ENCODE results near the gene MBP.

Gene MBP

DNA sequence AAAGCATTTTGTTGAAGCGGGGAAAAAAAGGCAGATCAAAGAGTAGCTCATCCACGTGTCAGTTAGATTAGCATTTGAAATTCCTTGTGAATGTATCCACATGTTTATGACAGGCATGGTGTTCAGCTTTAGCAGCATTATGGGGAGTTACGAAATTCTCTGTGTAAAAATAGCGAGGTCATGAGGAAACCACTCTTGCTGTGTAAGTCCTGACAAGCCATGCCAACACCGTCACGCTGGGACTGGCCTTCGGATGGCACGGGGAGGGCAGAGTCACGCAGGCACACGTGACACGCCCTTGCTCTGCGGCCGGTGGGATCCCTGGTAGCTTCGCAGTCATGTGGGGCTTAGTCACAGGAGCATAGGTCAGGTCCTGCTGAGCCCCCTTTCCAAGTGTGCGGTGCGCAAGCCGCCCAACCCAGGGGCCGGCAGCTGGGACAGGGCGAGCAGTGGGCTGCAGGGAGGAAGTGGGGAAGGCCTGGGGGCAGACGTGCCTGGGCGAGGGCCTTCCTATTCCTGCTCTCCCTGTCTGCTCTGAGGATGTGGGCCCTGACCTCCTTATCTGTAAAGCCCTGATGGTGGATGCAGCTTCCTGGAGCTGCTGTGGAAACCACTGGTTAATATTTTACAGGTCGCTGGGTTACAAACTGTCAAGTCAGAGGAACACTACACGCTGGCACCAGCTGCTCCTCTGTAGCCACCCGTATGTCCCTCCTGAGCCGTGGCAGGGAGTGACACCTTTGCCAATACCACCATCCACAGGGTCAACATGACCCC, 18.0 kb downstream of the MBP start:
- DNase-seq: no peak

DNA sequence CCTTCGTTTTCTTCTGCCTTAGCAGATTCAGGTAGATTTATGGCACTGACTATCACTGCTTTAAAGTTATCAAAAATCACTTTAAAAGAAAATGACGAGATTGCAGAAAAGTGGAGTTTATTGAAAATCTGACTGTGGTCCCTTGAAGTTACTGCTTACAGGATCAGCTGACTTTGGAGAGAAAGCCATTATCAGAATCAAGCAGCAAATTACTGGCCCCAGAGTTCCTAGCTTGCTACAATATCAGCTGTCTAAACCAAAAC, 18.5 kb downstream of the MBP start:
- DNase-seq: no peak

DNA sequence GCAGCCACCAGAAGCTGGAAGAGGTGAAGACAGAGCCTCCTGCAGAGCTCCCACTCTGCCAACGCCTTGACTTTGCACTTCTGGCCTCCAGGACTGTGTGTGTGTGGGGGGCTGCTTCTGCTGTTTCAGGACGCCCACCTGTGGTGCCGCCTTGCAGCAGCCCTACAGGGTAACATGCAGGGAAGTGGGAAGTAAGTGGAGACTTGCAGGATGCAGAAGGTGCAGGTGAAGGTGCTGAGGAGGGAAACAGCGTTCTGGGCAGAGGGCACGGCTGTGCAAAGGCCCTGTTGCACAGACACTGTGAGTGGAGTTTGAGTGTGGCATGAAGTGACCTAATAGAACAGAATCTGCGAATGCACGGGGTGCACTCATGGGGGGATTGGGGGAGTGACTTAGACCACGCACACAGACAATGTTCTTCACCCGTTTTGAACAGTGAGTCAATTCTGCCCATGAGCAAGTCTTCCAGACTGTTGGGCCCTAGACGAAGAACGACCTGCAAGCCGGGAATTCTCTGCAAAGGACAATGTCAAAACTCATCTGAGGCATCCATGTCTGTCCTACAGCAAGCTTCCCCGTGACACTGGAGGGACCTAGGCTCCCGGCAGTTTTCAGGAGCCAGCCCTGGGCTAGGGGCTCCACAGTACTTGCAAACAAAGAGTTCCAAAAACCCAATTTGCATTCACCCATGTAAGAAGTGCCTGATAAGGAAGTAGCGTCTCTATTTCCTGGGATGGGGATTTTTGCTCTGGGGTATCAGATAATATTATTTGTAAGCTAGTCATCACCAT, 19.0 kb downstream of the MBP start:
- no peak for DNase-seq

DNA sequence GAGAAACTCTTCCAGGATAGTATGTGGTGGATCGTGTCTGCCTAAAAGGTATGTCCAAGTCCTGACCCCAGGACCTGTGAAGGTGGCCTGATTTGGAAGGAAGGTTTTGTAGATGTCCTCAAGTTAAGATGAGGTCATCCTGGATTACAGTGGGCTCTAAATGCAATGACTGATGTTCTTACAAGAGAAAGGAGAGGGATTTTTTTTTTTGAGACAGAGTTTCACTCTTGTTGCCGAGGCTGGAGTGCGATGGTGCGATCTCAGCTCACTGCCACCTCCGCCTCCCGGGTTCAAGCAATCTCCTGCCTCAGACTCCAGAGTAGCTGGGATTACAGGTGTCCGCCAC, 19.9 kb downstream of the MBP start:
- no peak for DNase-seq

DNA sequence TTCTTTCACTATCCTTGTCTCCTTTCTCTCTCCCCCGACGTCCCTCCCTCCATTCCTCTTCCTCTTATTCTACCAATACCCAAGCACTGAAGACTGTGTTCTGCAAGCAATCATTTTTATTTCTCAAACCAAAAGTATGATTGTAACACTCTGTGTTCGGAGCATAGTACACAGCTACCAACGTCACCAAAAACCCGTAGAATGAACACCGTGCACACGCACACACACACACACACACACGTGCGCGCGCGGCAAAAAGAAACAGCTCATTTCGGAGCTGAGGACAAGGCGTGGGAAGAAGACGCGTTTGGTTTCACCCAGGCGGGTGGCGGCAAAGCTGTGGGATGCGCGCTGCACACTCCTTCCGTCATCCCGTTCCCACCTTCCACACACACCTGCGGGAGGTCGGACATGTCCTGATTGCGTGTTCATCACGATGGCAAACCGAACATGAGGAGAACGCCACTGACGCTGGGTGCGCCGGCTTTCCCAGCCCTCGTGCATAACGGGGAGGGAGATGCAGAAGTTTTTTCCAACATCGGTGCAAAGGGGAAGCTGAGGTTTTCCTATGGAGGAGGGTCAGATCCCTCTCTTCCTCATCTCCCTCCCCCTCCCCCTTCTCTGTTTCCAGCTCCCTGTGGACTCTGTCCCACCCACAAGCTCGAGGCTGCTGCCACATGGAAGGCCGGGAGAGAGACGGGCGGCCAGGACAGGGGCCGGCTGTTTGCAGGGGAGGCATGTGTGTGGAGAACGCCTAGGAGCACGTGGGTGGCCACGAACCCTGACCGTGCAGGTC, 20.4 kb downstream of the MBP start:
- DNase-seq: no peak

DNA sequence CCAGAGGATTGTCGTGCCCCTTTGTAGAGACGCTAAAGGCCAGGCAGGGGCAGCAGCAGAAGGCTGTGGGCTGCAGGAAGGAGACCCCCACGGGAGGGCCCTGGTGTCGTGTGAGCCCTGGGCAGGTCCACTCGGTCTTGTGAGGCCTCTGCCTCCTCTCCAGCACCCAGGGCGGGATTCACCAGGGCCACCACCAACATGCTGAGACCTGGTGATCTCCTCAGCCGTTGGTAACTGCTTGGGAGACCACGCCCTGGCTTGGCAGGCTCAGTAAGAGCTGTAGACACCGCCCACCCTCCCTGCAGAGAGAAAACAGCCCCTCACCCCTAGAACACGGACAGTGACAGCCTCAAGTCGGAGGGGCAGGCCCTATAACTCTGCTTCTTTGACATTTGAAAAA, 21.1 kb downstream of the MBP start:
- DNase-seq: no peak

DNA sequence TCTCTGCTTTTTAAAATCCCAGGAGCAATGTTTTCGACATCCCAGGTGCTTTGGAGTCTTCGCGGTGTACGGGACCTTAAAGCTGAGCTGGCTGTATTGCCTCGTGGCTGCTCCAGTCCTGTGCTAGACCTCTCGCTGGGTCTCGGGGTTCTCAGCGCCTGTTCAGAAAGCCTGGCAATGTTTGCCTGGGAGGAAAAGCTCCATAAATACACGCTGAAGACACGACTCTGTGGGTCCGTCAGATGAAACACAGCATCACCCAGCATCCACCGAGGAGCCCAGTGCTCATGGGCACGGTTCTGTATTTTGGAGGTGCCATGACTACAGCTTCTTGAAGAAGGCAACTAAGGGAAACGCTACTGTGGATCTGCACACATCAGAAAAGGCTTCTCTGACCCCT, 21.6 kb downstream of the MBP start:
- DNase-seq: no peak

DNA sequence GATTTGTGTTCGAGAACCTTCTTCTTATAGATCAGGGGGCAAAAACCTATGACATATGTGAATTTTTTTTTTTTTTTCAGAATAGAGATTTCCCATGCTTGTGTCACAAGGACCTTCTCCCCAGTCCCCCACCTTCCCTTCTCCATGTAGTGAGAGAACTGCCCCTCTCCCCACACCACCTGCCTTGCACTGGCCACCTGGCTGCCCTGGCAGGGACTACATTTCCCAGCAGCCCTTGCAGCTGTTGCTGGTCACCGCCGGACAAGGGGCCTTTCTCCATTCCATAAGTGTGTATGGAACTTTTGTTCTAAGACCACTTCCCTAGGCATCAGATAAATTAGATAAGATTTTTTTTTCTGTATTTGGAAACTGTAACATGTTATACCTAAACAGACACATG, 22.2 kb downstream of the MBP start:
- no peak for DNase-seq

DNA sequence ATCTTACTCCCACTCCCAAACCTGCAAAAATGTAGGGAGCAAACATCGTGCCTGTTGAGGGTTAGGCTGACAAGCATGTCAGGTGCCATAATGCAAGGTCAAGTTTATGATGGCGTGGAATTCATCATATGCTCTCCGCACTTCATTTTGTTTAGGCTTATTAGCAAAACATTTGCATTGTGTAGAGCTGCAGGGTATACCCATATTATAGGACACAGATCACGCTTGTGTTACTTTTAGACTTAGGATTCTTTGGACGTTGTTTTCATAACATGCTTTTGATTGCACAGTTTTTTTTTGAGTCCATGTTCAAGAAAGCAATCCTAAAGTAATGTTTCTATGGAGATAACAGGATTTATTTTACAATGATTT, 22.9 kb downstream of the MBP start:
- DNase-seq: no peak

DNA sequence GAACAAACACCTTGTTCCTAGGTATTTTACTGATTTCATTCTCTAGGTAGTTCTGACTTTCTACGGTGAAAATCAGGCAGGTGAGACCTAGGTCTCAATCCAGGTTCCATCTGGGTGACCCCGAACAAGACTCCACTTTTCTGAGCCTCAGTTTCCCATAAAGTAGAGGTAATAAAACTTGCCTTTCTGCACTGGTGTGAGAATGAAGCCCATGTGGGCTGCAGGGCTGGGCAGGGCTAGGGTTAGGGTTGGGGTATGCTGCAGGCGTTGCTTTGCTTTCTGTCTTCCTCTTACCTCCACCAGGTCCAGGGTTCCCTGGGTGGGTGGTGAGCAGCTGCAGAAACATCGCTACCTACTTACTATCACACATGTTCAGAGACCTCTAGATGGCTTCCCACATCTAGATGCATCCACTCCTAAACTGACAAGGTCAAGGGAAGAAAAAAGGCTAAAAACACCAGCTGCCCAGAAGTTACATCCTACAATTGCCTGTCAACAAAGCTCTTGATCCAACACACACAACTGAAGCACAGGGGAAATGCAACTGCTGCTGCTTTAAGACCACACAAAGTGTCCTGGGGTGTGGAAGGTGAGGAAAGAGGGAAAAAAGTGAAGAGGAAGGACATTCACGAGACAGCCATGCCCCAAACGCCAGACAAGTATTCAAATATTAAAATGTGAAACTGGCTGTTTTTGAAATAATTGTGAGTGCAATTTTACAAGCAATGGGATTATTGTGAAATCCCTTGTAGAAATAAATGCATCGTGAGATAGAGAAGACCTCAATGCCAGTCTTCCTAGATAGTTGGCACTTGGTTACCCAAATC, 23.5 kb downstream of the MBP start:
- no peak for DNase-seq

DNA sequence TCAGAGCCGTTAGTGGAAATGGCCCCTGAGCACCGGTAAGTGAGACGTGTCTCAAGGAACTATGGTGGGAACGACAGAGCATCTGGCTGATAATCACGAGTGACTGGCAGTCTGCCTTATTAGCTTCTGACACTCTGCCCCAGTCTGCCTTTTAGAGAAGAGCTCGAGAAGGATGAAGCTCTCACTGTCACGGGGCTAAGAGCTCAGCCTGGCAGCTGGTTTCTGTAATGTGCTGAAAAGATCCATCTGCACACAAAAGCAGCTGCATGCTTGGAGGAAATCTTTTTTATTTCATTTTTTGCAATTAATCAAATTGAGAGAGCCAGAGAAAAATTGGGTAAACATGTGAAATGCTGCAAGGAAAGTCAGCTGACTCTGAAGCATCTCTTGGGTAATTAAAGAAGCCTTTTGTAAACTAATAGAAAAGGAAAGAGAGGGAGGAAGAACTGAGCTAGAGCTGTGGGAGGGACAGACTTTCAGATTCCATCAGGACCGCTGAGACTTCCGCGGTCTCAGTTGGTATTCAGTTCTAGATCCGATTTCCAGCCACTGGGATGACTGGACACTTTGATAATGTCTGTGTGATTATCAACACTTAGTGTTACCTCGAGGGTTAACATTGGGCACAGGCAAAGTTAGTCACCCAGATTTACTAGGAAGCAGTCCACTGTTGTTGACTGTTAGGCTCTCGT, 24.4 kb downstream of the MBP start:
- no peak for DNase-seq

DNA sequence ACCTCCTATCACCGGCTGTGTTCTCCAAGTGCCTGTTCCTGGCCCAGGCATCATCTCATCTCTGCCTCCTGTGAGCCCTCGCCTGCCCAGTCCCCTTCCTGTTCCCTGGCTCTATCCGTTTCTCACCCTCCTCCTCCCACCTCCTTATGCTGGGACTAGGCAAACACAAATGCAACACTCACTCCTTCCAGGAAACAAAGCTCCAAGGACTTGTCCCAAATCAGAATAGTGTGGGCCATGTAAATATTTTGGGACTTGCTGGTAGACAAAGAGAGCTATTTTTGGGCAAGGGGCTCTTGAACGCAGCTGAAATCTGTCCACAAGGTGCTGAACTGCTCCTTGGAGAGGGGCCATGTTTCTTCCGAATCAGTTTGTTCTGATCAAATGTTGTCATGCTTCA, 25.3 kb downstream of the MBP start:
- no peak for DNase-seq

DNA sequence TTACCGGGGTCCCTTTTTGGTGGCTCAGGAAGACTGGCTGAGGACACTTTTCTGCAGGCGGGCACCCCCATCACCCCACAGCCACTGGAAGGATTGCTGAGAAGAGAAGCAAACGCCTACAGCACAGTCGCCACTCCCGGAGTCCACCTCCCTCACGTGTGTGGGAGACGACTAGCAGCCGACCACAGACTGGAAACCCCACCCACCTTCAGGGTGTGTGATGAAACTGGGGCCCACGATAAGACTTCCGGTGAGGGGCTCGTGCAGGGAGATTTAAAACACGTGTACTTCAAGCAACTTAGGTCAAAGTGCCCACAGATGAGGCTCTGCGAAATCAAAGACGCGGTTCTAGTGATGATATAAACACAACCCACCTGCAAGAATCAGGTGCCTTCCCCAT, 26.3 kb downstream of the MBP start:
- no peak for DNase-seq

DNA sequence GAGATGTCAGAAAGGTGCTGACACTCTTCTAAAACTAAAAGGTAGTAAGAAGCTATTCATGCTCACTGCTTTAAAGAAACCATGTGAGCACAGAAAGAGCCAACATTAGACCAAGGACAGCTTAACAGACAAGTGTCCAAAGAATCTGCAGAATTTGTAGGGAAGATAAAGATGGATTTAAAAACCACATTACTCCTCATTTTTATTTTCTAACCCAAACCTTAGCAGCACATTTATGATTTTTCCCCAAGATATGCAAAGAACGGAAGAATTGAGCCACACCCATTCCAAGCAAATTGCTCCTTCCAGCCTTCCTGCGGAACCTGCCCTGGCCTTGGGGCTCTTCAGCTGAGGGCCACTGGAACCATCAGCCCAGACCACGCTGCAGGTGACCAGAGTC, 26.9 kb downstream of the MBP start:
- DNase-seq: no peak

DNA sequence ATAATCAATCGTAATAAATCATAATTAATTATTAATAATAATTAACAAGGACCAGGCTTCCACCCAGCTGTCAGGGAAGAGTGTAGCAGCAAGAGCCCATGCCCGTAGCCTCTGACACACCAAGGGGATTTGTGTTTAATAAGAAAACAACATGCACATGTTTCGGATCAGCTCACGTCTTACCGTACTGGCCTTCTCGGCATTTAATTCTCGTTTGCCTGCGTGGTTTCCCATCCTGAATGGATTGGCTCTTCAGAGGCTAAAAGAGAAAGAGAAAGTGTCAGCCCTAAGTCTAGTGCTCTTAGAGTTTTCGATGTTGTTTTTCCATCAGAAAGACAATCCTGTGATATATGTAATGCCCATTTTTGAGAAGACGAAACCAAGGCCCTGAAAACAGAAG, 27.6 kb downstream of the MBP start:
- DNase-seq: no peak

DNA sequence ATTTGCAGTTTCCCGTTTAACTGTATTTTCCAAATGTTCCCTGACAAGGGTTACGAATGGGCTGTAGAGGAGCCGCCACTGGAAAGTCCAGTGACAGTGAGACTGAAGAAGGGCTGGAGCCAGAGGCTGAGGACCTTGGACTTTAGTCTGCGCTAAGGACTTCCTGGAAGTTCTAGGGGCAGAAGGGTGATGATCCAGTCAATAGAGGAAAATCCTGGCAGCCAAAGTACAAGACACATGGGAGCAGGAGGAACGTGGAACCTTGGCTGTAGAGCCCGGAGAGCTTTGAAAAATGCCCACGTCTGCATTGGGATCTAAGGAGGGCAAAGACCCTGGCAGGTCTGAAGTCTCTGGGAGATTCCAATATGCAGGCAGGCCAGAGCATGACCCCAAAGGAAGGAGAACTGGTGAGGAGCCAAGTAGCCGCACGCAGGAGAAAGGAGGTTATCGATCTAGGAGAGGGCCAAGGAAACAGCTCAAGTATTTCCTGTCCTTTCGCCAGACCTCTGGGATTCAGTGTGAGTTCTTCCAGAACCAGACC, 28.5 kb downstream of the MBP start:
- DNase-seq: no peak

DNA sequence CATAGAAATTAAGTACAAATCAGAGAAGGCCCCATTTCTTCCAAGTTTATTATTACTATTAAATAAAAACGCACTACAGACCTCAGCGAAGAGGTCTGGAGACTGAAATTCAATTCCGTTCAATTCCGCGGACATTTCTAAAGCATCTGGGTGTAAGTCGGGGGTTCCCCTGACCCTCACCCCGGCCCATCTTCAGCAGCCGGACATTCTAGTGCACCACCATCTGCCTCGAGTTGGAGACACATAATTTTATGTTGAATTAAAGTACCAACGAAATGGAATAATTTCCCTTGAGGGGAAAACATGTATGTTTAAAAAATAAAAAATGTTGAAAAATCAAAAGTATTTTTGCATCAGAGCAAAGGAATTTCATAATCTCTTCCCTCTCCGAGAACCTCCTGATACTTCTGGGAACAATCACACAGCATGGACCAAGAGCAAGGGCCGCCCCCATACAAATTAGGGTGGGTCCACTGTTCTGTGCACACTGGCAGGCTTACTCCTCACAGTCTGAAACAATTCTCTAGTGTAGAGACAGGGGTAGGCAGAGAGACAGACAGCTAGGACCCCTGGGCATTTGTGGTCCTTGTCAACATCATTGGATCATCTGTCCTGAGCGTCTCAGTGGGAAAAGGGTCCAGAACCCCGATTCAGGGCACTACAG, 29.3 kb downstream of the MBP start:
- no peak for DNase-seq

DNA sequence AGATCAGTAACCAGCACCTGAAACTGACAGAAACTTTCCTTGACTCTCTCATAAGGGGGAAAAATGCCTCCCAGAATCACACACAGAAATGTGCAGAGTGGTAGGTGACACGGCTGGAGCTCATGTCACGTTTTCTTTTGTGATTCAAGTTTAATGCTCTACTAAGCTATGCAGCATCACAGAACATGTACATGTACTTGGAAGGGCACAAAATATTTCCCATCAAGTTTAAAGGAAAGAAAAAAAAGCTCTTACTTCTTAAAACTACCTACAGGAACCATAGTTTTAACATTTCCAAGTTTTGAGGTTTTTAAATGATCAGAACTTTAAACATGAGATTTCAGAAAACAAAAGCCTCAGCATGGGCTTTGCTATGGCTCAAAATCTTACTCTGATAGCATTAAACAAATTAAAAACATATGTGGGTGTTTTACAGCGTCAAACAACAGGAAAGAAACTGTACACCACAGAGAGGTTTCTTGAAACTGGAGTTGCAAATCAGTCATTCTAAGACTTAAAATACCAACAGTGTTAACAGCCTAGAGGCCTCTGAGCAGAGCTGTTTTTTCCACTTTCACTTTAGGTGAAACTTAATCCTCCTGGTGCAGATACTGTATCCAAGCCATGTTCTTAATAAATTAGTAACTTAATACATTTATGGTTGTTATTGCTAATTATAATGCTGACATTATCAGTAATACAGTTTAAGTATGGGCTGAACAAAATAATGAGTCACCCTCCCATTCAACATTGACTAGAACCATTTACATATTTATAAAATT, 30.1 kb downstream of the MBP start:
- DNase-seq: no peak

DNA sequence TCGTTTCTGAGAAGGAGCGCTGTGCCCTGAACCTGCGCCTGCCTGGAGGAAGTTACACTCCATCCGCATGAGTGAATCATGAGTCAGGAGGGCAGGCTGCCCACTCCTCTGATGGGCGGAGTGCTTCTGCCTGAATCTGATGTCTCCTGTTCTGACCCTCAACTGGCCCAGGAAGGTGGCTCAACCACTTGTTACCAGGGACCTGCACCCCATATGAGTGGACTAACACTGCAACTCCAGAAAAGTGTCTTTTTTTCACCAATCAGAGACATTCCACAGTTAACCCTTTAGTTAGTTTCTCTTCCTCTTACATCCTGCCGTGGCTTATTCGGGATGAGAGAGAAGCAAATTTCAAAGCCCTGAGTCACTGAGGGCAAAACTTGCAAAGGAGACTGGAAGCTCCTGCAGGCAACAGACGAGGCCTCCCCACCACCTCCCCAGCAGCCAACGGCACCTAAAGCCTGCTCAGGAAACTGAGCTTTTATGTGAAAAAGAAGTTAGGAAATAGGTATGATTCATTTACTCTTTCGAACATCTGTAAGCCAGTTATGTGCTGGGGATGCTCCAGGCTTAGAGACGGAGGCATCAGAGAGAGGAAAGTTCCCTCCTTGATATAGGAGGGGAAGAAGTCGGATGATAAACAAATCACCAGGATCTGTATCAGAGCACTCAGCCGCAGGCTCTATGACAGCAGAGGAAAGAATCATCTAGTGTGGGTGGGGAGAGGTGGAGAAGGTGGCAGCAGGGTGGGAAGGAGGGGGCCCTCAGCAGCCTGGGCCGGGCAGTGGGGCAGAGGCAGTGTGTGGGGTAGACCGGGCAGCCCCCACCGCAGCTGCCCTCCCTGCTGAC, 30.9 kb downstream of the MBP start:
- DNase-seq: no peak

DNA sequence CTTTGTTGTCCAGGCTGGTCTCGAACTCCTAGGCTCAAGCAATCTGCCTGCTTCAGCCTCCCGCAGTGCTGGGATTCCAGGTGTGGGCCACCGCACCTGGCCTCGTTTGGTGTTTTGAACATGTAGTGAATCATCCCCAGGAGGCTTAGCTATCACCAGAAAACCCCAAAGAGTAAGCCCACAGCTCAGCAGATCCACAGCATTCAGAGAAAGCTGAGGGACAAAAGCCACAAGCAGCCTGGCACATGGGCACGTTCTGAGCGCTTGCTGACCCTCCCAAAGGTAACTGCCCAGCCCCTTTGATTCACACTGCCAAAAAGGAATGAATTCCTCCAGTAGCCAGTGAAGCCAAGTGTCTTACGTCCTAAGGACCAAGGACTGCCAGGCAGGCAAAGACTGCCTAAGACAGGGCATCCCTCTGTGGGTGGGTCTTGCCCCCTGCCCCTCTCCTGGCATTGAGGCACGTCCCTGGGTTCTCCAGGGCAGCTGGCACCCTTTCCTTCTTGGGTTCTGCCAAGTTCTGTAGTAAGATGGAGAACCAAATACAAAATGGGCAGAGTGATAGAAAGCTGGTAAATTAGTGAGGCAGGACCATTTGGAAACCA, 31.7 kb downstream of the MBP start:
- DNase-seq: no peak
